ENCODE data around the gene SPATA21. TPM values are rescaled to one million over a fixed set of nuclear protein-coding genes. Genes with fewer than 3 reads are reported as not detected.

Gene SPATA21
- total RNA-seq, 4 donors from 2014 or later: not detected

- H3K27ac ChIP-seq: no peak overlapping the region
- WGBS, 2 donors (ENCODE audit: low coverage in 1 of 2): 81 to 91% methylated on average over 7 to 10 of the region's 10 CpGs
- TF ChIP-seq EP300 (IDR thresholded peaks at IDR 0.05; ENCODE audit: low read depth): no peak
- TF ChIP-seq, protein P1, sequence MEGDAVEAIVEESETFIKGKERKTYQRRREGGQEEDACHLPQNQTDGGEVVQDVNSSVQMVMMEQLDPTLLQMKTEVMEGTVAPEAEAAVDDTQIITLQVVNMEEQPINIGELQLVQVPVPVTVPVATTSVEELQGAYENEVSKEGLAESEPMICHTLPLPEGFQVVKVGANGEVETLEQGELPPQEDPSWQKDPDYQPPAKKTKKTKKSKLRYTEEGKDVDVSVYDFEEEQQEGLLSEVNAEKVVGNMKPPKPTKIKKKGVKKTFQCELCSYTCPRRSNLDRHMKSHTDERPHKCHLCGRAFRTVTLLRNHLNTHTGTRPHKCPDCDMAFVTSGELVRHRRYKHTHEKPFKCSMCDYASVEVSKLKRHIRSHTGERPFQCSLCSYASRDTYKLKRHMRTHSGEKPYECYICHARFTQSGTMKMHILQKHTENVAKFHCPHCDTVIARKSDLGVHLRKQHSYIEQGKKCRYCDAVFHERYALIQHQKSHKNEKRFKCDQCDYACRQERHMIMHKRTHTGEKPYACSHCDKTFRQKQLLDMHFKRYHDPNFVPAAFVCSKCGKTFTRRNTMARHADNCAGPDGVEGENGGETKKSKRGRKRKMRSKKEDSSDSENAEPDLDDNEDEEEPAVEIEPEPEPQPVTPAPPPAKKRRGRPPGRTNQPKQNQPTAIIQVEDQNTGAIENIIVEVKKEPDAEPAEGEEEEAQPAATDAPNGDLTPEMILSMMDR (IDR thresholded peaks at IDR 0.05): no peak
- no peak for TF ChIP-seq POLR2AphosphoS5 (IDR thresholded peaks at IDR 0.05)
- TF ChIP-seq POLR2A (IDR thresholded peaks at IDR 0.05): no peak
- no peak for DNase-seq
- peaks cover 0 to 9% (median 4%) of the 10 kb centered on the region in 4 donors for H3K36me3 ChIP-seq
- no peaks in the 10 kb centered on the region for H3K9me3 ChIP-seq
- intact Hi-C loops (cut with DNase I; ENCODE audit: low total_unique reads) (no loop called here), in situ Hi-C loops (cut with MboI; ENCODE audit: low pct_ligation_motif_present in 1 of 4, low pct_unique_long_range_greater_than_20kb in 1 of 4, low sequenced_read_pairs in 3 of 4) (no loop called here)
- H3K4me3 ChIP-seq: no peak overlapping the region
- H3K4me1 ChIP-seq: peaks cover 2 to 29% (median 15%) of the 10 kb centered on the region in 4 donors
- no peaks in the 10 kb centered on the region for H3K27me3 ChIP-seq
Observed at GRCh38 chr1:16393570-16394521, 43.4 kb downstream of the SPATA21 start.

DNA sequence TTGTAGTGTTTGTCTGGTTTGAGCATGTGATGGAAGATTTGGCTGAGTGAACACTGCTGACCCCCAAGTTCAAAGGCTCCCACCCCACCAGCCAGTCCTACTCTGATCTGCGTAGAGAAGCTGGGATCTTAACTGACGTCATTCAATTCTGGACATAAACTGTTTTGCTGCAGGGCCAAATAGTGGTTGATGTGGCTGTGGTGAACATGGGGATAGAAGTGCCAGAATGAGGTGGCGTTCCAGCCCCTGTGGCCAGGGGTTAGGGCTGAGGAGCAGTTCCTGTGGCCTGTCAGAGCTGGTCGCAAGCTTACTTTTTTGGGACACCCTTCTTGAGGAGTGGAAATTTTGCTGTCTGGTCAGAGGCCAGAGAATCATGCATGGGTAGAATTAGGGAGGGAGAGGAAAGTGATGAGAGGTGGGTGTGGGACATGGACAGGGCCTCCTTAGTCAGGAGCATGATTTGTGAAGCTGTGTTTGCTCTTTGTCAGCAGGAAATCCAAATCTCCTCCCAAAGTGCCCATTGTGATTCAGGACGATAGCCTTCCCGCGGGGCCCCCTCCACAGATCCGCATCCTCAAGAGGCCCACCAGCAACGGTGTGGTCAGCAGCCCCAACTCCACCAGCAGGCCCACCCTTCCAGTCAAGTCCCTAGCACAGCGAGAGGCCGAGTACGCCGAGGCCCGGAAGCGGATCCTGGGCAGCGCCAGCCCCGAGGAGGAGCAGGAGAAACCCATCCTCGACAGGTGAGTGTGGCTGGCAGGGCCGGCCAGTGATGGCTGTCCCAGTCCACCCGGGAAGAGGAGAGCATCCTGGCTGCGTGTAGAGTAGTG, 44.3 kb downstream of the SPATA21 start:
- Histone ChIP-seq H3K27me3 (no peaks in the 10 kb centered on the region), H3K4me1 (peaks cover 2 to 36% (median 22%) of the 10 kb centered on the region in 4 donors), H3K9me3 (no peaks in the 10 kb centered on the region), H3K36me3 (peaks cover 0 to 9% (median 4%) of the 10 kb centered on the region in 4 donors), H3K4me3 (no peak overlapping the region), H3K27ac (no peak overlapping the region)
- 88% methylated on average over 21 of the region's 21 CpGs; no CpG with 5 or more reads in 1 of the 2 donors for WGBS, 2 donors (ENCODE audit: low coverage in 1 of 2)
- no peak for TF ChIP-seq POLR2A (IDR thresholded peaks at IDR 0.05)
- TF ChIP-seq, protein P1 (IDR thresholded peaks at IDR 0.05): no peak
- no peak for TF ChIP-seq POLR2AphosphoS5 (IDR thresholded peaks at IDR 0.05)
- TF ChIP-seq EP300 (IDR thresholded peaks at IDR 0.05; ENCODE audit: low read depth): no peak
- no peak for DNase-seq
- intact Hi-C loops (cut with DNase I; ENCODE audit: low total_unique reads) (no loop called here), in situ Hi-C loops (cut with MboI; ENCODE audit: low pct_ligation_motif_present in 1 of 4, low pct_unique_long_range_greater_than_20kb in 1 of 4, low sequenced_read_pairs in 3 of 4) (no loop called here)

- H3K4me3 ChIP-seq: no peak overlapping the region
- no peaks in the 10 kb centered on the region for H3K27me3 ChIP-seq
- TF ChIP-seq, protein P1 (IDR thresholded peaks at IDR 0.05): no peak
- TF ChIP-seq EP300 (IDR thresholded peaks at IDR 0.05; ENCODE audit: low read depth) (no peak), POLR2AphosphoS5 (IDR thresholded peaks at IDR 0.05) (no peak), POLR2A (IDR thresholded peaks at IDR 0.05) (no peak)
- in situ Hi-C loops (cut with MboI; ENCODE audit: low pct_ligation_motif_present in 1 of 4, low pct_unique_long_range_greater_than_20kb in 1 of 4, low sequenced_read_pairs in 3 of 4): no loop called here
- peaks cover 10 to 52% (median 35%) of the 10 kb centered on the region in 4 donors for H3K4me1 ChIP-seq
- H3K27ac ChIP-seq: no peak overlapping the region
- DNase-seq: no peak
- no peaks in the 10 kb centered on the region for H3K9me3 ChIP-seq
- intact Hi-C loops (cut with DNase I; ENCODE audit: low total_unique reads): no loop called here
- 51 to 100% methylated on average over 1 to 3 of the region's 3 CpGs for WGBS, 2 donors (ENCODE audit: low coverage in 1 of 2)
- H3K36me3 ChIP-seq: peaks cover 0 to 9% (median 4%) of the 10 kb centered on the region in 4 donors
Observed at GRCh38 chr1:16391411-16391810, 45.8 kb downstream of the SPATA21 start.

Data from transverse colon (tissue), 4 donors.